Activated naive CD8-positive, alpha-beta T cell treated with anti-CD3 and anti-CD28 coated beads, Interleukin-2, amount 50 U/mL, for 24 hours (primary cell): Measurements from ENCODE around the gene FIGLA.

ENCODE experiments used
- ATAC-seq: fragments of 150-1000 bp; cut with Tn5 transposase; one replicate; pipeline ENCODE4 v1.10.0; 2021
- DNase-seq: peaks from one replicate; pipeline ENCODE4 v3.0.0; 2021
- H3K27ac Mint-ChIP-seq: one replicate; pipeline ENCODE4 v1.8.0; 2021; ENCODE audit warnings: mild to moderate bottlenecking, mixed read lengths
- H3K27me3 Mint-ChIP-seq: one replicate; pipeline ENCODE4 v1.8.0; 2021; ENCODE audit warnings: mixed read lengths
- H3K36me3 Mint-ChIP-seq: one replicate; pipeline ENCODE4 v1.8.0; 2021; ENCODE audit warnings: low read depth, mixed read lengths
- H3K4me1 Mint-ChIP-seq: one replicate; pipeline ENCODE4 v1.8.0; 2021; ENCODE audit warnings: mixed read lengths
- H3K4me3 Mint-ChIP-seq: one replicate; pipeline ENCODE4 v1.8.0; 2021; ENCODE audit warnings: mild to moderate bottlenecking, moderate library complexity, mixed read lengths
- H3K9me3 Mint-ChIP-seq: one replicate; pipeline ENCODE4 v1.8.0; 2021; ENCODE audit warnings: mixed read lengths

Gene FIGLA

GRCh38 chr2:70729647-70730046, 60.8 kb downstream of the FIGLA start:
- Mint-ChIP-seq H3K27ac (no peak overlapping the region), H3K27me3 (peaks cover 7% of the 10 kb centered on the region), H3K4me1 (no peaks in the 10 kb centered on the region), H3K36me3 (no peaks in the 10 kb centered on the region), H3K4me3 (no peak overlapping the region), H3K9me3 (no peaks in the 10 kb centered on the region)
- ATAC-seq (no peak), DNase-seq (no peak)

GRCh38 chr2:70728128-70728527, 62.3 kb downstream of the FIGLA start:
- H3K4me1 Mint-ChIP-seq, result no peaks in the 10 kb centered on the region
- H3K27ac Mint-ChIP-seq, result no peak overlapping the region
- H3K36me3 Mint-ChIP-seq, result no peaks in the 10 kb centered on the region
- peaks cover 4% of the 10 kb centered on the region for H3K27me3 Mint-ChIP-seq
- ATAC-seq (no peak), DNase-seq (no peak)
- H3K4me3 Mint-ChIP-seq, result no peak overlapping the region
- no peaks in the 10 kb centered on the region for H3K9me3 Mint-ChIP-seq
